RWPE1 (cell line): ENCODE data around the gene IBTK.
"Not testable (repeated sequence)": the region's sequence is repeated elsewhere in the genome, so short reads cannot be mapped to it uniquely, and the experiment has no call there.

ENCODE experiments used
- CTCF ChIA-PET: fragments of 350-600 bp; sonication (Branson Sonifier 250); formaldehyde crosslinking; extraction: SDS; loops from one replicate; lab custom pipeline; 2021; lab: Yijun Ruan, JAX
- POLR2A ChIA-PET: fragments of 400-600 bp; formaldehyde crosslinking; extraction: SDS; loops from one replicate; lab custom pipeline; 2020; ENCODE audit warnings: antibody characterized with exemption; ENCODE audit not compliant: low non-redundant PET; lab: Yijun Ruan, JAX
- DNase-seq: peaks from one replicate; pipeline ENCODE4 v3.0.0; 2012; ENCODE audit warnings: low spot score
- H3K27ac ChIP-seq: fragments of 450-650 bp; 2 replicates; pipeline ENCODE4 v1.5.1; 2017
- TF ChIP-seq, protein P1 (sequence below): fragments of 450-650 bp; conservative IDR thresholded peaks from 2 replicates; pipeline ENCODE4 v1.5.1; 2017; ENCODE audit warnings: low read depth, mild to moderate bottlenecking

Gene IBTK, protein sequence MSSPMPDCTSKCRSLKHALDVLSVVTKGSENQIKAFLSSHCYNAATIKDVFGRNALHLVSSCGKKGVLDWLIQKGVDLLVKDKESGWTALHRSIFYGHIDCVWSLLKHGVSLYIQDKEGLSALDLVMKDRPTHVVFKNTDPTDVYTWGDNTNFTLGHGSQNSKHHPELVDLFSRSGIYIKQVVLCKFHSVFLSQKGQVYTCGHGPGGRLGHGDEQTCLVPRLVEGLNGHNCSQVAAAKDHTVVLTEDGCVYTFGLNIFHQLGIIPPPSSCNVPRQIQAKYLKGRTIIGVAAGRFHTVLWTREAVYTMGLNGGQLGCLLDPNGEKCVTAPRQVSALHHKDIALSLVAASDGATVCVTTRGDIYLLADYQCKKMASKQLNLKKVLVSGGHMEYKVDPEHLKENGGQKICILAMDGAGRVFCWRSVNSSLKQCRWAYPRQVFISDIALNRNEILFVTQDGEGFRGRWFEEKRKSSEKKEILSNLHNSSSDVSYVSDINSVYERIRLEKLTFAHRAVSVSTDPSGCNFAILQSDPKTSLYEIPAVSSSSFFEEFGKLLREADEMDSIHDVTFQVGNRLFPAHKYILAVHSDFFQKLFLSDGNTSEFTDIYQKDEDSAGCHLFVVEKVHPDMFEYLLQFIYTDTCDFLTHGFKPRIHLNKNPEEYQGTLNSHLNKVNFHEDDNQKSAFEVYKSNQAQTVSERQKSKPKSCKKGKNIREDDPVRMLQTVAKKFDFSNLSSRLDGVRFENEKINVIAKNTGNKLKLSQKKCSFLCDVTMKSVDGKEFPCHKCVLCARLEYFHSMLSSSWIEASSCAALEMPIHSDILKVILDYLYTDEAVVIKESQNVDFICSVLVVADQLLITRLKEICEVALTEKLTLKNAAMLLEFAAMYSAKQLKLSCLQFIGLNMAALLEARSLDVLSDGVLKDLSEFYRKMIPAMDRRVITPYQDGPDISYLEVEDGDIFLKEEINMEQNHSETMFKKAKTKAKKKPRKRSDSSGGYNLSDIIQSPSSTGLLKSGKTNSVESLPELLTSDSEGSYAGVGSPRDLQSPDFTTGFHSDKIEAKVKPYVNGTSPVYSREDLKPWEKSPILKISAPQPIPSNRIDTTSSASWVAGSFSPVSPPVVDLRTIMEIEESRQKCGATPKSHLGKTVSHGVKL (N-terminal part only)

DNA sequence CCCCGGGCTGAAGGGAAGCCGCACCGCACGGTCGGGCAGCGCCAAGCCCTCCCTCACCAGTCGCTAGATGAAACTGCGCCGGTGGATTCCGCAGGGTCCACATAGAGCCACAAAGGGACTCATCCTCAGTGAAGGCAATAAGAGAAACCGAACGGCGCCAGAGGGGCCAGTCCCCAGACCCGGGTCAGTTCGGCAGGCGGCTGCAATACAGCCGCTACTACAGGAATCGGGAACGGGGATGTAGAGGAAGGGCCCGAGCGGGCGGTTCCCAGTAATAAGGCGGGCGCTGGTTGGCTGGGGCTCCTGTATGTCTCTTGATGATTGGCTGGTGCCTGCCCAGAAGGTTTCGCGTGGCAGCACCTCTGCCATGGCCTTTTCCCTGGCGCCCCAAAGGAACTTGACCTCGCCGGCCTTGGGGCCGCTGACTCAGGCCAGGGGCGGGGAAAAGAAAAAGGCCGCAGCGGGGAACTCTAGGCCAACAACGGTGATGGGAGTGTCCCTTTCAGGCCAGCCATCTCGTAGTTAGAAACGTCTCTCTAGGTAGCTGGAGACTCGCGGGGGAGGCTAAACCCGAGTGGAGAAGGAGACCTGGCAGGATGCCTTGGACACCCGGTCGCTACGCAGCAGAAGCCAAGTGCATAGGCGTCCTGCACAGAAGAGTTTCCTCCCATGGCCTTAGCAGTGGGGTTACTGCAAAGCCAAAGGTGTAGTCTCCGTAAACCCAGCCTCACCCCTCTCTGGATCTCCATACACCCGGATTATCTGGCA is at the start of gene IBTK:
TSS of gene IBTK (minus strand) at position 240 of the 768 bp plus-strand sequence. CDS start 7,258 bp downstream, outside the sequence.
- TF ChIP-seq, protein P1, sequence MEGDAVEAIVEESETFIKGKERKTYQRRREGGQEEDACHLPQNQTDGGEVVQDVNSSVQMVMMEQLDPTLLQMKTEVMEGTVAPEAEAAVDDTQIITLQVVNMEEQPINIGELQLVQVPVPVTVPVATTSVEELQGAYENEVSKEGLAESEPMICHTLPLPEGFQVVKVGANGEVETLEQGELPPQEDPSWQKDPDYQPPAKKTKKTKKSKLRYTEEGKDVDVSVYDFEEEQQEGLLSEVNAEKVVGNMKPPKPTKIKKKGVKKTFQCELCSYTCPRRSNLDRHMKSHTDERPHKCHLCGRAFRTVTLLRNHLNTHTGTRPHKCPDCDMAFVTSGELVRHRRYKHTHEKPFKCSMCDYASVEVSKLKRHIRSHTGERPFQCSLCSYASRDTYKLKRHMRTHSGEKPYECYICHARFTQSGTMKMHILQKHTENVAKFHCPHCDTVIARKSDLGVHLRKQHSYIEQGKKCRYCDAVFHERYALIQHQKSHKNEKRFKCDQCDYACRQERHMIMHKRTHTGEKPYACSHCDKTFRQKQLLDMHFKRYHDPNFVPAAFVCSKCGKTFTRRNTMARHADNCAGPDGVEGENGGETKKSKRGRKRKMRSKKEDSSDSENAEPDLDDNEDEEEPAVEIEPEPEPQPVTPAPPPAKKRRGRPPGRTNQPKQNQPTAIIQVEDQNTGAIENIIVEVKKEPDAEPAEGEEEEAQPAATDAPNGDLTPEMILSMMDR = no peak
- H3K27ac ChIP-seq = peak within 1 kb of the TSS; percentile 84
- ChIA-PET POLR2A (interaction anchor here (0.8 kb wide), 1 partner anchor 150 kb away, joined by 3 read pairs; no protein-coding TSS in a partner anchor), CTCF (interaction anchor here (0.7 kb wide), 1 partner anchor 244 kb away, joined by 5 read pairs; no protein-coding TSS in a partner anchor)
- peak; percentile 99 for DNase-seq

DNA sequence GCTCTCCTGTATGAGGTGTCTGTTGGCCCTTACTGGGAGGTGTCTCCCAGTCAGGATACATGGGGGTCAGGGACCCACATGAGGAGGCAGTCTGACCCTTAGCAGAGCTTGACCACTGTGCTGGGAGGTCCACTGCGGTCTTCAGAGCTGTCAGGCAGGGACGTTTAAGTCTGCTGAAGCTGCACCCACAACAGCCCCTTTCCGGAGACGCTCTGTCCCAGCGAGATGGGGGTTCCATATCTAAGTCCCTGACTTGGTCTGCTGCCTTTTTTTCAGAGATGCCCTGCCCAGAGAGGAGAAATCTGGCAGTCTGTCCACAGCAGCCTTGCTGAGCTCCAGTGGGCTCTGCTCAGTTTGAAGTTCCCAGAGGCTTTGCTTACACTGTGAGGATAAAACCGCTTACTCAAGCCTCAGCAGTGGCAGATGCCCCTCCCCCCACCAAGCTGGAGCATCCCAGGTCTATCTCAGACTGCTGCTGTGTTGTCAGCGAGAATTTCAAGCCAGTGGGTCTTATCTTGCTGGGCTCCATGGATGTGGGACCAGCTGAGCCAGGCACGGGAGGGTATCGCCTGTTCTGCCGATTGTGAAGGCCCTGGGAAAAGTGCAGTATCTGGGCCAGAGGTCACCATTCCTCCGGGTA is 36.3 kb upstream of the IBTK start:
- TF ChIP-seq, protein P1 = no peak

DNA sequence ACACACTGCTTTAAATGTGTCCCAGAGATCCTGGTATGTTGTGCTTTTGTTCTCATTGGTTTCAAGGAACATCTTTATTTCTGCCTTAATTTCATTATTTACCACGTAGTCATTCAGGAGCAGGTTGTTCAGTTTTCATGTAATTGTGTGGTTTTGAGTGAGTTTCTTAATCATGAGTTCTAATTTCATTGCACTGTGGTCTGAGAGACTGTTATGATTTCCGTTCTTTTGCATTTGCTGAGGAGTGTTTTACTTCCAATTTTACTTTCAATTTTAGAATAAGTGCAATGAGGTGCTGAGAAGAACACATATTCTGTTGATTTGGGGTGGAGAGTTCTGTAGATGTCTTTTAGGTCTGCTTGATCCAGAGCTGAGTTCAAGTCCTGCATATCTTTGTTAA is 34.0 kb upstream of the IBTK start:
- DNase-seq, H3K27ac ChIP-seq, POLR2A ChIA-PET, CTCF ChIA-PET: not testable (repeated sequence)

More for the DNA sequence above, 36.3 kb upstream of the IBTK start:
- no peak for DNase-seq
- POLR2A ChIA-PET = no interaction called here
- no peak overlapping the region for H3K27ac ChIP-seq
- CTCF ChIA-PET = interaction anchor here (0.6 kb wide), 1 partner anchor 10 kb away, joined by 3 read pairs; no protein-coding TSS in a partner anchor

DNA sequence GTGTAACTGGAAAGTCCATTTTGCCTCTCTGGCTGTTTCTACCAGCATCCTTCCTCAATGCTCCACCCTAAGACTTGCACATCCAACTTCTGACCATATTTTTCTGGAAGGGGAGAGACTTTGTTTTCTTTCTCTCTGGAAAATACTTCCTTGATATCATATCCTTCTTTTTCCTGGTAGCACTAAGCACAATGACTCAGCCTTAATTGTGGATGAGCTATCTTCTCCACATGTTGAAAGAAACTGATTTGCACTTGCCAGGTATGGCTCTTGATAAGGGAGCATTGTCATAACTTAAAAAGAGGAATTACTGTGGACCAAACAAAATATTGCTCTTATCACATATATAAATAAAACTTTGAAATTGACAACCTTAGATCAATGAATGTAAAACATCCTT is 30.1 kb upstream of the IBTK start:
- ChIA-PET POLR2A (no interaction called here), CTCF (no interaction called here)
- H3K27ac ChIP-seq = no peak overlapping the region
- TF ChIP-seq, protein P1 = no peak
- DNase-seq = no peak

DNA sequence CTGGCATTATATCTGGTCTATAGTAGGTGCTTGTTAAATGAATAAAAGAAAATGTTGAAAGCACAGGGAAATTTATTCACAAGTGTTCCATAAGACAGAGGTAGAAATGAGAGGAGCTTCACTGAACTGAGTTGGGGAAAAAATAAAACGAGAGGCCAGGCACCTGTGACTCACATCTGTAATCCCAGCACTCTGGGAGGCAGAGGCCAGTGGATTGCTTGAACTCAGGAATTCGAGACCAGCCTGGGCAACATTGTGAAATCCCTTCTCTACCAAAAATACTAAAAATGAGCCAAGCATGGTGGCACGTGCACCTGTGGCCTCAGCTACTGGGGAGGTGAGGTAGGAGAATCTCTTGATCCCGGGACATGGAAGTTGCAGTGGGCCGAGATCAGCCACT is 28.1 kb upstream of the IBTK start:
- DNase-seq = no peak
- ChIA-PET POLR2A (no interaction called here), CTCF (interaction anchor here (0.6 to 1.0 kb wide), 2 partner anchors 87 to 247 kb away, joined by 3 to 4 read pairs; no protein-coding TSS in a partner anchor)
- no peak overlapping the region for H3K27ac ChIP-seq
- TF ChIP-seq, protein P1 = no peak

DNA sequence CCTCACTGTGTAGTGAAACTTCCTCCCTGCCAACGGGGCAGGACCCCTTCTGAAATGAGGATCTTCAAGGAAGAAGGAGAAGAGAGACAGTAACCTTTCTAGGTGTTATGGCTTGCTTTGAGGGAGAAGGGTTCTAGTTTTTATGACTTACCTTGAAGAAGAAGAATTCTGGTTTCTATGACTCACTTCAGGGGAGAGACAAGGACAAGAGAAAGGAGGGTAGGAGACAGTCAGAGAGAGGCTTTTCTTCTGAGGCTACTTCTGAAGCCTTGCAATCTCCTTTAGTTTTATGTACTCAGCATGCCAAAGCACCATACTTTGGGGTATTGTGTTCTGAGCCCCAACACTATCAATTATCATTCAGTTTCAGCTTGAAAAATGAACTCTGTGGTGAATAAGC is 25.8 kb upstream of the IBTK start:
- no peak overlapping the region for H3K27ac ChIP-seq
- DNase-seq = no peak
- CTCF ChIA-PET = interaction anchor here (0.7 kb wide), 1 partner anchor 505 kb away, joined by 4 read pairs; no protein-coding TSS in a partner anchor
- TF ChIP-seq, protein P1 = no peak
- POLR2A ChIA-PET = no interaction called here
